ENCODE data around the gene VPS4A. TPM values are rescaled to one million over a fixed set of nuclear protein-coding genes. Genes with fewer than 3 reads are reported as not detected.

The VPS4A gene
- polyA plus RNA-seq, 1 of the 3 experiments (the other 2 are of a cell fraction): 20.8 TPM

- Histone ChIP-seq H4K20me1 (ENCODE audit: insufficient read depth) (no peaks in the 10 kb centered on the region), H3K9me2 (no peaks in the 10 kb centered on the region), H3K4me2 (peak overlapping the region; percentile 67), H3K27ac (ENCODE audit: low read depth in 2 of 2, low read length in 1 of 2) (peak overlapping the region; percentile 85 to 90; a peak in 3 of 4 replicates), H3K4me3 (ENCODE audit: low read depth in 2 of 2, low read length in 1 of 2) (peak overlapping the region; percentile 12 to 23; a peak in 2 of 4 replicates), H3K36me3 (replicated peaks in 1 of 2; ENCODE audit: control insufficient read depth in 1 of 2, insufficient read depth in 2 of 2, low read length in 1 of 2) (peaks cover 3 to 19% of the 10 kb centered on the region in 2 experiments), H2AFZ (ENCODE audit: low read depth) (no peak overlapping the region), H3K9me3 (no peaks in the 10 kb centered on the region), H3F3A (replicated peaks; ENCODE audit: insufficient read depth) (peaks cover 38% of the 10 kb centered on the region), H3K9ac (peak overlapping the region; percentile 47; the same call in 1 of the 2 replicates), H3K4me1 (ENCODE audit: control insufficient read depth in 1 of 2, insufficient read depth in 2 of 2, low read depth in 1 of 2, low read length in 1 of 2) (peaks cover 10 to 26% of the 10 kb centered on the region in 2 experiments), H3K27me3 (ENCODE audit: insufficient read depth) (no peaks in the 10 kb centered on the region), H3K79me2 (ENCODE audit: insufficient read depth) (peaks cover 37% of the 10 kb centered on the region)
- ChIA-PET CTCF (interaction anchor here (1.2 to 1.9 kb wide), 2 partner anchors 11 to 126 kb away, joined by 5 read pairs; no protein-coding TSS in a partner anchor), POLR2A (interaction anchor here (0.6 kb wide), 1 partner anchor 60 kb away, joined by 4 read pairs; no protein-coding TSS in a partner anchor)
- 31% methylated on average over 7 of the region's 7 CpGs for WGBS (ENCODE audit: low lambda C conversion rate)
- peak; percentile 83 for DNase-seq
- TF ChIP-seq SIN3A (IDR thresholded peaks at IDR 0.05; ENCODE audit: borderline replicate concordance, low read depth, low read length) (0 out of 2 replicates have a peak, but pooled peaks have one; percentile 60), GATA2 (CRISPR knock-in tag; IDR thresholded peaks at IDR 0.05) (no peak), GABPA (IDR thresholded peaks at IDR 0.05; ENCODE audit: low read depth) (no peak), TAF1 (IDR thresholded peaks at IDR 0.05; ENCODE audit: borderline replicate concordance, low read depth, low read length) (0 out of 2 replicates have a peak, but pooled peaks have one; percentile 14), TEAD4 (IDR thresholded peaks at IDR 0.05; ENCODE audit: borderline replicate concordance, insufficient read depth) (peak; percentile 88), PBX3 (IDR thresholded peaks at IDR 0.05) (peak; percentile 67), POLR2AphosphoS5 (IDR thresholded peaks at IDR 0.05; ENCODE audit: low read depth, low read length) (peak; percentile 69; the same call in 1 of the 2 replicates), SMC3 (IDR thresholded peaks at IDR 0.05; ENCODE audit: low read depth, low read length) (no peak), EZH2phosphoT487 (IDR thresholded peaks at IDR 0.05; ENCODE audit: borderline replicate concordance, low read depth) (no peak), ZBTB33 (IDR thresholded peaks at IDR 0.05; ENCODE audit: borderline replicate concordance, low read depth) (no peak), REST (IDR thresholded peaks at IDR 0.05; ENCODE audit: low read depth, low read length) (no peak), FOXJ3 (CRISPR knock-in tag; IDR thresholded peaks at IDR 0.05) (no peak), MAX (IDR thresholded peaks at IDR 0.05; ENCODE audit: low read depth) (peak; percentile 47; the same call in 1 of the 2 replicates), MEF2A (IDR thresholded peaks at IDR 0.05; ENCODE audit: borderline replicate concordance, low read depth) (peak; percentile 28; the same call in 1 of the 2 replicates), JUND (IDR thresholded peaks at IDR 0.05) (peak; percentile 79), NFIC (IDR thresholded peaks at IDR 0.05; ENCODE audit: borderline replicate concordance) (peak; percentile 92), USF2 (IDR thresholded peaks at IDR 0.05; ENCODE audit: borderline replicate concordance, low read depth, low read length) (no peak), ELF1 (IDR thresholded peaks at IDR 0.05) (0 out of 2 replicates have a peak, but pooled peaks have one; percentile 26), EP300 (IDR thresholded peaks at IDR 0.05; ENCODE audit: borderline replicate concordance in 1 of 2, low read depth in 1 of 2, low read length in 1 of 2) (peak; percentile 61 to 89; a peak in 3 of 4 replicates), CHD2 (IDR thresholded peaks at IDR 0.05; ENCODE audit: low read length, partially characterized antibody) (peak; percentile 28), IRF3 (IDR thresholded peaks at IDR 0.05; ENCODE audit: low read depth, low read length) (no peak)
These were observed 34.7 kb upstream of the VPS4A start for GRCh38 chr16:69276148-69277115.
